Measurements from ENCODE around the gene OVCA2. TPM values are rescaled to one million over a fixed set of nuclear protein-coding genes. Genes with fewer than 3 reads are reported as not detected.

Gene OVCA2
- total RNA-seq: 24.0 TPM

DNA sequence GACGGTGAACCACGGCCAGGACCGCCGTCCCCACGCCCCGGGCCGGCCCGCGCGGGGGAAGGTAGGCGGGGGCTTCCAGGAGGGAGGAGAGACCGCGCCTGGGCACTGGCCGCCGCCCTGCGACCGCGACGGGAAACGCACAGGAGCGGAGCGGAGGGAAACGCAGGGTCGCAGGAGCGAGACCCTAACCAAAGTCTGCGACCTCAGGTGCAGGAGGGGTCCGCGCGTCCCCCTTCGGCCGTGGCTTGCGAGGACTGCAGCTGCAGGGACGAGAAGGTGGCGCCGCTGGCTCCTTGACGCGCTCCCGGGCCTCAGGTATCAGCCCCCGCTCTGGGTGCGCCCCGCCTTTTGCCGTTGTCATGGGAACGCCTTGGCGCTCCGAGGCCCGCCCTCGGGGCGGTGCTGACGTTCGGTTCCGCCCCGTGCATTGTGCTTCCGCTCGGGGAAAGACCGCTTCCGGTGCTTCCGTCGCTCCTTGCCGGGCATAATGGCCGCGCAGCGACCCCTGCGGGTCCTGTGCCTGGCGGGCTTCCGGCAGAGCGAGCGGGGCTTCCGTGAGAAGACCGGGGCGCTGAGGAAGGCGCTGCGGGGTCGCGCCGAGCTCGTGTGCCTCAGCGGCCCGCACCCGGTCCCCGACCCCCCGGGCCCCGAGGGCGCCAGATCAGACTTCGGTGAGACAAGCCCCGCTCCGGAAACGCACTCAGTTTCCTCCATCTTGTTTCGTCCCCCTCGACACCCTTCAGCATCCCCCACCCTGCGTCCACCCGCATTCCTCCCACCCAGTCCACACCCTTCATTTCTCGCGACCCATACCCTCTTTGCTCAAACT is at the start of gene OVCA2:
Gene OVCA2, plus strand, starts transcription at position 462 of the 829 bp plus-strand sequence. Its CDS starts 26 bp downstream, at position 488.

DNA sequence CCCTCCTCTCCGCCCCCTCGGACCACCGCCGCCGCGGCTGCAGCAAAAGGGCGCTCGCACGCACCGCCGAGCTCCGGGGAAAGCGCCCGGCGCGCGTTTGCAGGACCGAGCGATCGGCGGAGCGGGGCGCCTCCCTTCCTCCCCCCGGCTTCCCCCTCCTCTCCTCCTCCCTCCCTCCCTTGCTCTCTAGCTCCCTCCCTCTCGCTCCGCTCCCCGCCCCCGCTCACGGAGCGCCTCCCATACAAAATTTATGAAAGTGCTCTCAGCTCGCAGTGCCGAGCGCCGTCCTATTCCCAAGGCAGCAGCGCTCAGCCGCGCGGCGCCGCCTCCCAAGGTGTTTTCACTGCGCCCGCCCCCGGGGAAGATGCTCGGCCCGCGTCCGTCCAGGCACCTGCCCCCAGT is 16.6 kb upstream of the OVCA2 start, which contains the start of gene RTN4RL1:
Gene RTN4RL1, minus strand, starts transcription at position 115 of the 402 bp plus-strand sequence. CDS start 469 bp downstream, outside the sequence.

DNA sequence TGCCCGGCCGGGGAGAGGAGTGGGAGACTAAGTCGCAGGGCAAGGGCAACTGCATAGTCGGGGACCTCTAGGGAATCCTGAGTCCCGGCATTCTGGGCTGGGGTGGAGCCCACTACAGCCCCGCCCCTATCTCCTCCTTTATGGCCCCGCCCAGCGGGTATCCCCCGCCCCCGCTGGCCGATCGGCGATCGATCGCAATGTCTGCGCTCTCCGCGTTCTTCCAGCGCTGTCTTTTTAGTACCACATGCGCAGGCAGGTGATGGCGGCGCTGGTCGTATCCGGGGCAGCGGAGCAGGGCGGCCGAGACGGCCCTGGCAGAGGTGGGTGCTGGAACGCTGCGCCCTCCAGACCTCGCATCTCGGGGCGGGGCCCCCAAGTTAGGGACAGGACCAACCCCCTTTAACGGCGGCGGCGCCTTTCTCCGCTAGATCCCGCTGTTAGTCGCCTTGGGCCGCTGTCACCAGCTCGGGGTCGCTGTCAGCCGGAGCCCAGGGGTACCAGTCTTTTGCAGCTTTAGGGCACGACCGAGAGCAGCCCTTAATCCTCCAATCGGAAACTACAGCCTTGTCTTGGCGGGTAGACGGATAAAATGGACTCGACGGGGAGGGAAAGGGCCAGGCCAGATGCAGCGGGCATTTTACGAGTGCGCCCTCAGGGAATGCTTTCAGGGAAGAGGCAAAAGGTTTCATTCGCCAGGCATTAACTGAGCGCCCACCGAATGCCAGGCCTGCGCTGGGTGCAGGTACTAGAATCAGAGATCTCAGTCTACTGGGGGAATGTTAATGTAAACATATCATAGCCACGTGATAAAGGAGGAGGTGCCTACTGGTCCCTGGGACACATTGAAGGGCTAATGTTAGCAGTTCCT is 11.7 kb upstream of the OVCA2 start, which contains the start of gene DPH1:
Gene DPH1, plus strand, starts transcription at position 243 of the 868 bp plus-strand sequence. Its CDS starts 17 bp downstream, at position 260.

DNA sequence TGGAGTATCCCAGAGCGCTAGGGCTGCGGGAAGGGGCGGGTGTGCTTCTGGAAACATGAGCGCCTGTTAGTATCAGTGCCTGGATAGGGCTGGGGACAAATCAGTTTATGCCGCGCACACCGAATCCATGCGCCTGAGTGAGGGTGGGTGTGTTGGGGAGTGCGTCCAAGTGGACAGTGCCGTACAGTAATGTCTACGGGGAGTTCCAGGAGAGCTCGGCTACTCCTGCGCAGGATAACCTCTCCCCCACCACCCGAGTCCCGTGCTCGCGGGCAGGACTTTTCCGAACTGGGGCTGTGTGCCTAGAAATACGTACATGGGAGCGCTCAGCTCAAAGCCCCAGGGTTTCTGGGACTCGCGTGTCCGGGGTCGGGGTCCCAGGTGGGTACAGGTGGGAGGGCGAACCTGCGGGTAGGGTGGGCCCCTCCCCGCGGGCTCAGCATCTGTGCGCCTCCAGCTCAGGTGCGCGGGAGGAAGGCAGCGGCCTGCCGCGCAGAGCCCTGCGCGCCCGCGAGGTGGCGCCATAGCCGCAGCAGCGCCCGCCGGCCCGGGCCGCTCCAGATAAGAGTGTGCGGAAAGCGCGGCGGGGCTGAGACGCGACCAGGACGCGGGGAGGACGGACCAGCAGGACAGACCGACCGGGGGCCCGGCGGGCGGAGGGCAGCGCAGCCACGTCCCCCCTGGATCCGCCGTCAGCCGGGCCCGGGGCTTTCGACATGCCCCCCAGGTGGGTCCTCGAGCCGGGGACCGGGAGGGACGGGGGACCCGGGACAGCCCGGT is 12.9 kb downstream of the OVCA2 start, which contains the start of gene HIC1:
Gene HIC1, plus strand, starts transcription at position 592 of the 780 bp plus-strand sequence. CDS start 1,588 bp downstream, outside the sequence.

Other genes starting within 250 kb of the OVCA2 start
- 16.1 TPM for gene SMYD4, start 212.1 kb upstream of the OVCA2 start, total RNA-seq
- gene RPA1, start 212.0 kb upstream of the OVCA2 start, total RNA-seq: 48.8 TPM
- gene RTN4RL1, start 16.7 kb upstream of the OVCA2 start, total RNA-seq: 18.1 TPM
- gene DPH1, start 11.9 kb upstream of the OVCA2 start, total RNA-seq: 62.8 TPM
- 38.4 TPM for gene HIC1, start 13.1 kb downstream of the OVCA2 start, total RNA-seq